ENCODE data around the gene ENO2.

DNA sequence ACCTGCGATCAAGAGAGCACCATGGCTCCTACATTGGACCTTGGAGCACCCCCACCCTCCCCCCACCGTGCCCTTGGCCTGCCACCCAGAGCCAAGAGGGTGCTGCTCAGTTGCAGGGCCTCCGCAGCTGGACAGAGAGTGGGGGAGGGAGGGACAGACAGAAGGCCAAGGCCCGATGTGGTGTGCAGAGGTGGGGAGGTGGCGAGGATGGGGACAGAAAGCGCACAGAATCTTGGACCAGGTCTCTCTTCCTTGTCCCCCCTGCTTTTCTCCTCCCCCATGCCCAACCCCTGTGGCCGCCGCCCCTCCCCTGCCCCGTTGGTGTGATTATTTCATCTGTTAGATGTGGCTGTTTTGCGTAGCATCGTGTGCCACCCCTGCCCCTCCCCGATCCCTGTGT, 27.4 kb downstream of the ENO2 start:
- TF ChIP-seq, protein P1, sequence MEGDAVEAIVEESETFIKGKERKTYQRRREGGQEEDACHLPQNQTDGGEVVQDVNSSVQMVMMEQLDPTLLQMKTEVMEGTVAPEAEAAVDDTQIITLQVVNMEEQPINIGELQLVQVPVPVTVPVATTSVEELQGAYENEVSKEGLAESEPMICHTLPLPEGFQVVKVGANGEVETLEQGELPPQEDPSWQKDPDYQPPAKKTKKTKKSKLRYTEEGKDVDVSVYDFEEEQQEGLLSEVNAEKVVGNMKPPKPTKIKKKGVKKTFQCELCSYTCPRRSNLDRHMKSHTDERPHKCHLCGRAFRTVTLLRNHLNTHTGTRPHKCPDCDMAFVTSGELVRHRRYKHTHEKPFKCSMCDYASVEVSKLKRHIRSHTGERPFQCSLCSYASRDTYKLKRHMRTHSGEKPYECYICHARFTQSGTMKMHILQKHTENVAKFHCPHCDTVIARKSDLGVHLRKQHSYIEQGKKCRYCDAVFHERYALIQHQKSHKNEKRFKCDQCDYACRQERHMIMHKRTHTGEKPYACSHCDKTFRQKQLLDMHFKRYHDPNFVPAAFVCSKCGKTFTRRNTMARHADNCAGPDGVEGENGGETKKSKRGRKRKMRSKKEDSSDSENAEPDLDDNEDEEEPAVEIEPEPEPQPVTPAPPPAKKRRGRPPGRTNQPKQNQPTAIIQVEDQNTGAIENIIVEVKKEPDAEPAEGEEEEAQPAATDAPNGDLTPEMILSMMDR (IDR thresholded peaks at IDR 0.05; ENCODE audit: low read length), result no peak
- no peak for TF ChIP-seq EZH2 (IDR thresholded peaks at IDR 0.05; ENCODE audit: borderline replicate concordance, low read length)
